ENCODE measurements around the gene RNF5.
A peak's percentile ranks its signal among the peaks of the same experiment; 100 is the strongest.

Gene RNF5

GRCh38 chr6:32177183-32177787, 920 bp upstream of the RNF5 start (continued):
- TF ChIP-seq, protein P1, sequence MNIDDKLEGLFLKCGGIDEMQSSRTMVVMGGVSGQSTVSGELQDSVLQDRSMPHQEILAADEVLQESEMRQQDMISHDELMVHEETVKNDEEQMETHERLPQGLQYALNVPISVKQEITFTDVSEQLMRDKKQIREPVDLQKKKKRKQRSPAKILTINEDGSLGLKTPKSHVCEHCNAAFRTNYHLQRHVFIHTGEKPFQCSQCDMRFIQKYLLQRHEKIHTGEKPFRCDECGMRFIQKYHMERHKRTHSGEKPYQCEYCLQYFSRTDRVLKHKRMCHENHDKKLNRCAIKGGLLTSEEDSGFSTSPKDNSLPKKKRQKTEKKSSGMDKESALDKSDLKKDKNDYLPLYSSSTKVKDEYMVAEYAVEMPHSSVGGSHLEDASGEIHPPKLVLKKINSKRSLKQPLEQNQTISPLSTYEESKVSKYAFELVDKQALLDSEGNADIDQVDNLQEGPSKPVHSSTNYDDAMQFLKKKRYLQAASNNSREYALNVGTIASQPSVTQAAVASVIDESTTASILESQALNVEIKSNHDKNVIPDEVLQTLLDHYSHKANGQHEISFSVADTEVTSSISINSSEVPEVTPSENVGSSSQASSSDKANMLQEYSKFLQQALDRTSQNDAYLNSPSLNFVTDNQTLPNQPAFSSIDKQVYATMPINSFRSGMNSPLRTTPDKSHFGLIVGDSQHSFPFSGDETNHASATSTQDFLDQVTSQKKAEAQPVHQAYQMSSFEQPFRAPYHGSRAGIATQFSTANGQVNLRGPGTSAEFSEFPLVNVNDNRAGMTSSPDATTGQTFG (tag by site-specific recombination; IDR thresholded peaks at IDR 0.05; ENCODE audit: borderline replicate concordance): no peak
- TF ChIP-seq ZBTB20 (tag by site-specific recombination; IDR thresholded peaks at IDR 0.05) (no peak), SCRT1 (tag by site-specific recombination; IDR thresholded peaks at IDR 0.05; ENCODE audit: borderline replicate concordance) (no peak), ZNF211 (tag by site-specific recombination; IDR thresholded peaks at IDR 0.05; ENCODE audit: low read depth) (no peak), ZNF341 (tag by site-specific recombination; IDR thresholded peaks at IDR 0.05; ENCODE audit: low read depth) (0 out of 2 replicates have a peak, but pooled peaks have one; percentile 41), ZNF423 (tag by site-specific recombination; IDR thresholded peaks at IDR 0.05) (no peak), GFI1B (tag by site-specific recombination; IDR thresholded peaks at IDR 0.05) (no peak), ZNF580 (tag by site-specific recombination; IDR thresholded peaks at IDR 0.05) (no peak), ZNF600 (tag by site-specific recombination; IDR thresholded peaks at IDR 0.05) (peak; percentile 22; the same call in 1 of the 2 replicates), ZNF174 (tag by site-specific recombination; IDR thresholded peaks at IDR 0.05) (no peak), ZNF248 (tag by site-specific recombination; IDR thresholded peaks at IDR 0.05) (no peak), KLF9 (tag by site-specific recombination; IDR thresholded peaks at IDR 0.05; ENCODE audit: low read depth) (peak; percentile 39; the same call in 1 of the 2 replicates), TCF7L2 (IDR thresholded peaks at IDR 0.05; ENCODE audit: borderline replicate concordance, low read depth, low read length) (no peak), ZNF366 (tag by site-specific recombination; conservative IDR thresholded peaks at IDR 0.05) (no peak), BCL11A (tag by site-specific recombination; IDR thresholded peaks at IDR 0.05; ENCODE audit: low read depth) (no peak), ZNF48 (tag by site-specific recombination; IDR thresholded peaks at IDR 0.05) (no peak), ZNF169 (tag by site-specific recombination; IDR thresholded peaks at IDR 0.05) (no peak), ZNF112 (tag by site-specific recombination; IDR thresholded peaks at IDR 0.05) (no peak), ZNF660 (tag by site-specific recombination; IDR thresholded peaks at IDR 0.05) (peak; percentile 91), ZNF114 (tag by site-specific recombination; IDR thresholded peaks at IDR 0.05) (no peak), ZNF354C (tag by site-specific recombination; IDR thresholded peaks at IDR 0.05; ENCODE audit: borderline replicate concordance, low read depth) (no peak), PRDM4 (tag by site-specific recombination; IDR thresholded peaks at IDR 0.05) (no peak), ZSCAN16 (tag by site-specific recombination; IDR thresholded peaks at IDR 0.05) (no peak), ZNF792 (tag by site-specific recombination; IDR thresholded peaks at IDR 0.05) (no peak), ZSCAN30 (tag by site-specific recombination; IDR thresholded peaks at IDR 0.05) (peak; percentile 37; the same call in 1 of the 2 replicates), MEIS1 (CRISPR knock-in tag; IDR thresholded peaks at IDR 0.05; ENCODE audit: borderline replicate concordance) (no peak), KLF17 (tag by site-specific recombination; IDR thresholded peaks at IDR 0.05) (0 out of 2 replicates have a peak, but pooled peaks have one; percentile 29)
- TF ChIP-seq, protein P2, sequence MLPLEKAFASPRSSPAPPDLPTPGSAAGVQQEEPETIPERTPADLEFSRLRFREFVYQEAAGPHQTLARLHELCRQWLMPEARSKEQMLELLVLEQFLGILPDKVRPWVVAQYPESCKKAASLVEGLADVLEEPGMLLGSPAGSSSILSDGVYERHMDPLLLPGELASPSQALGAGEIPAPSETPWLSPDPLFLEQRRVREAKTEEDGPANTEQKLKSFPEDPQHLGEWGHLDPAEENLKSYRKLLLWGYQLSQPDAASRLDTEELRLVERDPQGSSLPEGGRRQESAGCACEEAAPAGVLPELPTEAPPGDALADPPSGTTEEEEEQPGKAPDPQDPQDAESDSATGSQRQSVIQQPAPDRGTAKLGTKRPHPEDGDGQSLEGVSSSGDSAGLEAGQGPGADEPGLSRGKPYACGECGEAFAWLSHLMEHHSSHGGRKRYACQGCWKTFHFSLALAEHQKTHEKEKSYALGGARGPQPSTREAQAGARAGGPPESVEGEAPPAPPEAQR (tag by site-specific recombination; IDR thresholded peaks at IDR 0.05): no peak
- TF ChIP-seq, protein P3, sequence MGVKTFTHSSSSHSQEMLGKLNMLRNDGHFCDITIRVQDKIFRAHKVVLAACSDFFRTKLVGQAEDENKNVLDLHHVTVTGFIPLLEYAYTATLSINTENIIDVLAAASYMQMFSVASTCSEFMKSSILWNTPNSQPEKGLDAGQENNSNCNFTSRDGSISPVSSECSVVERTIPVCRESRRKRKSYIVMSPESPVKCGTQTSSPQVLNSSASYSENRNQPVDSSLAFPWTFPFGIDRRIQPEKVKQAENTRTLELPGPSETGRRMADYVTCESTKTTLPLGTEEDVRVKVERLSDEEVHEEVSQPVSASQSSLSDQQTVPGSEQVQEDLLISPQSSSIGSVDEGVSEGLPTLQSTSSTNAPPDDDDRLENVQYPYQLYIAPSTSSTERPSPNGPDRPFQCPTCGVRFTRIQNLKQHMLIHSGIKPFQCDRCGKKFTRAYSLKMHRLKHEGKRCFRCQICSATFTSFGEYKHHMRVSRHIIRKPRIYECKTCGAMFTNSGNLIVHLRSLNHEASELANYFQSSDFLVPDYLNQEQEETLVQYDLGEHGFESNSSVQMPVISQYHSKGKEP (tag by site-specific recombination; IDR thresholded peaks at IDR 0.05): no peak

Measured in HEK293 (cell line).